Neural progenitor cell (in vitro differentiated cells): ENCODE measurements around the gene ACBD5. TPM values are rescaled to one million over a fixed set of nuclear protein-coding genes. Genes with fewer than 3 reads are reported as not detected.

Experiments
- DNase-seq: peaks from one replicate; pipeline ENCODE4 v3.0.0-alpha.2; 2016; ENCODE audit warnings: low spot score
- H2AFZ ChIP-seq: fragments of 200-600 bp; sonication (generic); replicated peaks from 2 replicates; pipeline ENCODE4 v1.6.1; 2016; ENCODE audit warnings: antibody characterized with exemption
- H3F3A ChIP-seq: fragments of 200-600 bp; sonication (generic); 2 replicates; pipeline ENCODE4 v1.6.1; 2016; ENCODE audit warnings: antibody characterized with exemption, low read depth
- H3K27ac ChIP-seq: fragments of 200-600 bp; sonication (generic); 2 replicates; pipeline ENCODE4 v1.5.1; 2016; ENCODE audit warnings: mild to moderate bottlenecking
- H3K27me3 ChIP-seq: fragments of 200-600 bp; sonication (generic); 2 replicates; pipeline ENCODE4 v1.6.1; 2016; ENCODE audit warnings: mild to moderate bottlenecking, moderate library complexity
- H3K36me3 ChIP-seq: fragments of 200-600 bp; sonication (generic); 2 replicates; pipeline ENCODE4 v1.5.1; 2016
- H3K4me1 ChIP-seq: fragments of 200-600 bp; sonication (generic); 2 replicates; pipeline ENCODE4 v1.6.1; 2016; ENCODE audit warnings: mixed run types
- H3K4me2 ChIP-seq: fragments of 200-600 bp; sonication (generic); 2 replicates; pipeline ENCODE4 v1.6.1; 2016
- H3K4me3 ChIP-seq: fragments of 200-600 bp; sonication (generic); 2 replicates; pipeline ENCODE4 v1.5.1; 2016
- H3K79me2 ChIP-seq: fragments of 200-600 bp; sonication (generic); 2 replicates; pipeline ENCODE4 v1.6.1; 2016; ENCODE audit warnings: low read depth
- H3K9ac ChIP-seq: fragments of 200-600 bp; sonication (generic); 2 replicates; pipeline ENCODE4 v1.6.1; 2016
- H3K9me3 ChIP-seq: fragments of 200-600 bp; sonication (generic); 2 replicates; pipeline ENCODE4 v1.5.1; 2016; ENCODE audit warnings: low read depth
- H4K20me1 ChIP-seq: fragments of 200-600 bp; sonication (generic); 2 replicates; pipeline ENCODE4 v1.6.1; 2016; ENCODE audit warnings: low read depth
- H3K27ac Mint-ChIP-seq: 3 replicates; pipeline ENCODE4 v1.8.0; 2021; ENCODE audit warnings: mixed read lengths
- H3K27me3 Mint-ChIP-seq: 2 replicates; pipeline ENCODE4 v1.8.0; 2022; ENCODE audit warnings: low read depth, mild to moderate bottlenecking, inconsistent platforms, moderate library complexity, mixed read lengths; ENCODE audit not compliant: insufficient read depth
- H3K36me3 Mint-ChIP-seq: 3 replicates; pipeline ENCODE4 v1.8.0; 2021; ENCODE audit warnings: mixed read lengths
- H3K4me1 Mint-ChIP-seq: 3 replicates; pipeline ENCODE4 v1.8.0; 2021; ENCODE audit warnings: mixed read lengths
- H3K4me3 Mint-ChIP-seq: 3 replicates; pipeline ENCODE4 v1.8.0; 2021; ENCODE audit warnings: mild to moderate bottlenecking, moderate library complexity, mixed read lengths
- H3K9me3 Mint-ChIP-seq: 3 replicates; pipeline ENCODE4 v1.8.0; 2020; ENCODE audit warnings: mixed read lengths
- EZH2 ChIP-seq: fragments of 200-600 bp; sonication (generic); IDR thresholded peaks from 2 replicates; pipeline ENCODE4 v1.6.1; 2017; ENCODE audit warnings: antibody characterized with exemption, mild to moderate bottlenecking, moderate library complexity
- EZH2phosphoT487 ChIP-seq: fragments of 200-600 bp; sonication (generic); IDR thresholded peaks from 2 replicates; pipeline ENCODE4 v1.6.1; 2017; ENCODE audit warnings: antibody characterized with exemption
- total RNA-seq: library from RNA; depleted of rRNA; stranded (reverse); fragments of >200 nt; gene quantifications from 2 replicates; pipeline ENCODE4 v1.2.3, GENCODE V29; 2015; ENCODE audit warnings: low replicate concordance
- TF ChIP-seq, protein P1 (sequence below): fragments of 200-600 bp; sonication (generic); IDR thresholded peaks from 2 replicates; pipeline ENCODE4 v1.5.1; 2017; ENCODE audit warnings: antibody characterized with exemption, mild to moderate bottlenecking

The ACBD5 gene
- total RNA-seq, 1 donor from 2014 or later, result 21.8 TPM

- Mint-ChIP-seq H3K27me3 (no peaks in the 10 kb centered on the region), H3K27ac (no peak overlapping the region), H3K36me3 (peaks cover 4% of the 10 kb centered on the region), H3K4me1 (peaks cover 9% of the 10 kb centered on the region), H3K4me3 (no peak overlapping the region), H3K9me3 (no peaks in the 10 kb centered on the region)
- H3K9ac ChIP-seq, result no peak overlapping the region
- DNase-seq, result no peak
- H4K20me1 ChIP-seq, result no peaks in the 10 kb centered on the region
- TF ChIP-seq, protein P1, sequence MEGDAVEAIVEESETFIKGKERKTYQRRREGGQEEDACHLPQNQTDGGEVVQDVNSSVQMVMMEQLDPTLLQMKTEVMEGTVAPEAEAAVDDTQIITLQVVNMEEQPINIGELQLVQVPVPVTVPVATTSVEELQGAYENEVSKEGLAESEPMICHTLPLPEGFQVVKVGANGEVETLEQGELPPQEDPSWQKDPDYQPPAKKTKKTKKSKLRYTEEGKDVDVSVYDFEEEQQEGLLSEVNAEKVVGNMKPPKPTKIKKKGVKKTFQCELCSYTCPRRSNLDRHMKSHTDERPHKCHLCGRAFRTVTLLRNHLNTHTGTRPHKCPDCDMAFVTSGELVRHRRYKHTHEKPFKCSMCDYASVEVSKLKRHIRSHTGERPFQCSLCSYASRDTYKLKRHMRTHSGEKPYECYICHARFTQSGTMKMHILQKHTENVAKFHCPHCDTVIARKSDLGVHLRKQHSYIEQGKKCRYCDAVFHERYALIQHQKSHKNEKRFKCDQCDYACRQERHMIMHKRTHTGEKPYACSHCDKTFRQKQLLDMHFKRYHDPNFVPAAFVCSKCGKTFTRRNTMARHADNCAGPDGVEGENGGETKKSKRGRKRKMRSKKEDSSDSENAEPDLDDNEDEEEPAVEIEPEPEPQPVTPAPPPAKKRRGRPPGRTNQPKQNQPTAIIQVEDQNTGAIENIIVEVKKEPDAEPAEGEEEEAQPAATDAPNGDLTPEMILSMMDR, result no peak
- TF ChIP-seq EZH2 (no peak), EZH2phosphoT487 (no peak)
- H3K27ac ChIP-seq, result no peak overlapping the region
- H3K4me2 ChIP-seq, result no peak overlapping the region
- no peaks in the 10 kb centered on the region for H3K9me3 ChIP-seq
- no peaks in the 10 kb centered on the region for H3K27me3 ChIP-seq
- H3K79me2 ChIP-seq, result peaks cover 10% of the 10 kb centered on the region
- no peak overlapping the region for H2AFZ ChIP-seq
- peaks cover 19% of the 10 kb centered on the region for H3F3A ChIP-seq
- H3K4me1 ChIP-seq, result no peaks in the 10 kb centered on the region
- H3K36me3 ChIP-seq, result no peaks in the 10 kb centered on the region
- H3K4me3 ChIP-seq, result no peak overlapping the region
Observed at GRCh38 chr10:27235706-27236105, 4.9 kb downstream of the ACBD5 start.

GRCh38 chr10:27230022-27230421 is 10.6 kb downstream of the ACBD5 start:
- no peaks in the 10 kb centered on the region for H3K4me1 ChIP-seq
- DNase-seq, result no peak
- H3K27me3 ChIP-seq, result no peaks in the 10 kb centered on the region
- TF ChIP-seq, protein P1, result no peak
- TF ChIP-seq EZH2phosphoT487 (no peak), EZH2 (no peak)
- no peak overlapping the region for H3K27ac ChIP-seq
- Mint-ChIP-seq H3K9me3 (no peaks in the 10 kb centered on the region), H3K36me3 (peaks cover 4% of the 10 kb centered on the region), H3K4me3 (no peak overlapping the region), H3K27ac (no peak overlapping the region), H3K27me3 (no peaks in the 10 kb centered on the region), H3K4me1 (no peaks in the 10 kb centered on the region)
- no peaks in the 10 kb centered on the region for H3K36me3 ChIP-seq
- H3F3A ChIP-seq, result no peaks in the 10 kb centered on the region
- H3K79me2 ChIP-seq, result no peaks in the 10 kb centered on the region
- H3K9me3 ChIP-seq, result no peaks in the 10 kb centered on the region
- no peak overlapping the region for H3K4me3 ChIP-seq
- H3K9ac ChIP-seq, result no peak overlapping the region
- H3K4me2 ChIP-seq, result no peak overlapping the region
- H2AFZ ChIP-seq, result no peak overlapping the region
- H4K20me1 ChIP-seq, result no peaks in the 10 kb centered on the region

GRCh38 chr10:27225642-27226257 is 14.8 kb downstream of the ACBD5 start:
- Histone ChIP-seq H3K4me3 (no peak overlapping the region), H3K9me3 (no peaks in the 10 kb centered on the region), H3K4me1 (no peaks in the 10 kb centered on the region), H3K27ac (no peak overlapping the region), H3K9ac (no peak overlapping the region), H4K20me1 (no peaks in the 10 kb centered on the region), H3F3A (no peaks in the 10 kb centered on the region), H3K36me3 (no peaks in the 10 kb centered on the region), H3K79me2 (no peaks in the 10 kb centered on the region), H3K27me3 (no peaks in the 10 kb centered on the region), H2AFZ (no peak overlapping the region), H3K4me2 (no peak overlapping the region)
- DNase-seq, result no peak
- Mint-ChIP-seq H3K27me3 (no peaks in the 10 kb centered on the region), H3K4me3 (no peak overlapping the region), H3K9me3 (no peaks in the 10 kb centered on the region), H3K27ac (no peak overlapping the region), H3K4me1 (no peaks in the 10 kb centered on the region), H3K36me3 (peaks cover 4% of the 10 kb centered on the region)
- no peak for TF ChIP-seq EZH2phosphoT487
- no peak for TF ChIP-seq EZH2
- TF ChIP-seq, protein P1, result no peak
